ENCODE results near the gene FAM204A.

DNA sequence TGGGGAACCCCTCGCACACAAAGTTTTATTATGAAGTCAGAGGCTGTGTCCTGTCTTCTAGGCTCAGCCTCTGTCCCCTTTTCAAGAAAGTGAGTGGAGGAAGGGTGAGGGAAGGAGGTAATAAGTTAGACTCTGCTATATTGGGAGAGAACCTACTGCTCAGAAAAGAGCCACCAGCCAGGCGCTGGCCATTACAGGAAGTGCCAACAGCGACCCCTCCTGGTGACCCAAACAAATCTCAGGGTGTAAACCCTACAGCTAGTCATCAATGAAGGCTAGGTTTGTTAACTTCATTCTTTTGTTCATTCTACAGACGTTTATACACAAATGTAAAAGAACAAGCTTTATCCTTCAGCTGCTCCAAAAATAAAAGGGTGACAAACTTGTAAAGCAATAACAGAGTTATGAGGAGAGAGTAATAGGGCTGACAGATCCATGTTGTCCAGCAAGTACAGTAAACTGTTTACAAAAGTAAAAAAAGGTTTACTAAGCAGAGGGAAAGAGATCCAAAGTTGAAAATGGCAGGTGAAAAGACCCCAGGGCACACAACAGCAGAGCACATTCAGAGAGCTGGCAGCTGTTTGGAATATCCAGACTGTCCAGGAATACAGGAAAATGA is 82.7 kb downstream of the FAM204A start:
- no peak for TF ChIP-seq POLR2A (IDR thresholded peaks at IDR 0.05; ENCODE audit: low read length)
- TF ChIP-seq GATA1 (IDR thresholded peaks at IDR 0.05; ENCODE audit: low read depth, low read length): no peak
